Uterus (tissue), 4 donors: ENCODE data around the gene ZBTB34. TPM values are rescaled to one million over a fixed set of nuclear protein-coding genes. Genes with fewer than 3 reads are reported as not detected.

ENCODE experiments used
- DNase-seq, 2 donors: peaks; one replicate each; pipeline ENCODE4 v3.0.0-alpha.2; 2019 to 2020
- H3K27ac ChIP-seq, 2 donors: fragments of 200-600 bp; sonication (generic); 1 replicate in 1 of 2; 2 replicates in 1 of 2; pipeline ENCODE4 v1.5.1; 2016 to 2018
- H3K27me3 ChIP-seq, 2 donors: fragments of 200-600 bp; sonication (generic); one replicate each; pipeline ENCODE4 v1.5.1; 2018 to 2019; ENCODE audit warnings: control low read depth in 1 of 2
- H3K36me3 ChIP-seq, 2 donors: fragments of 200-600 bp; sonication (generic); one replicate each; pipeline ENCODE4 v1.5.1; 2019; ENCODE audit warnings: control low read depth in 1 of 2
- H3K4me1 ChIP-seq, 2 donors: fragments of 200-600 bp; sonication (generic); one replicate each; pipeline ENCODE4 v1.5.1; 2018 to 2019; ENCODE audit warnings: control low read depth in 1 of 2
- H3K4me3 ChIP-seq, 2 donors: fragments of 200-600 bp; sonication (generic); 1 replicate in 1 of 2; 2 replicates in 1 of 2; pipeline ENCODE4 v1.5.1; 2018 to 2019; ENCODE audit warnings: mild to moderate bottlenecking in 1 of 2
- H3K9me3 ChIP-seq, 2 donors: fragments of 200-600 bp; sonication (generic); one replicate each; pipeline ENCODE4 v1.5.1; 2019; ENCODE audit warnings: control low read depth in 1 of 2
- POLR2A ChIP-seq, 2 donors: fragments of 450-650 bp; IDR thresholded peaks; one replicate each; pipeline ENCODE4 v1.6.1; 2016; ENCODE audit warnings: antibody characterized with exemption in 2 of 2, mild to moderate bottlenecking in 1 of 2, moderate library complexity in 1 of 2
- intact Hi-C: fragments of 100-400 bp; cut with DNase I; formaldehyde crosslinking; loops from one replicate; pipeline ENCODE4 v1.15.1; 2023; ENCODE audit warnings: low total_unique reads
- total RNA-seq, 4 donors: library from RNA; depleted of rRNA in 3 of 4; stranded (reverse); fragments of >200 nt in 3 of 4; gene quantifications; one replicate each; pipeline versions ENCODE4 v1.1.0 to v1.2.4, GENCODE V29; 2014 to 2023
- TF ChIP-seq, protein P1 (sequence below), 4 experiments: fragments of 200-600 bp in 2 of 4; fragments of 450-650 bp in 2 of 4; sonication (generic) in 2 of 4; IDR thresholded peaks; one replicate each; pipeline ENCODE4 v1.5.1; 2016 to 2019; ENCODE audit warnings: antibody characterized with exemption in 4 of 4, mild to moderate bottlenecking in 2 of 4, moderate library complexity in 1 of 4
- donor health status: DM: yes; HTN: yes; CAD: no.

ZBTB34 gene
- total RNA-seq, 4 donors from 2014 or later, result 1.8 to 30.3 (median 13.5) TPM

DNA sequence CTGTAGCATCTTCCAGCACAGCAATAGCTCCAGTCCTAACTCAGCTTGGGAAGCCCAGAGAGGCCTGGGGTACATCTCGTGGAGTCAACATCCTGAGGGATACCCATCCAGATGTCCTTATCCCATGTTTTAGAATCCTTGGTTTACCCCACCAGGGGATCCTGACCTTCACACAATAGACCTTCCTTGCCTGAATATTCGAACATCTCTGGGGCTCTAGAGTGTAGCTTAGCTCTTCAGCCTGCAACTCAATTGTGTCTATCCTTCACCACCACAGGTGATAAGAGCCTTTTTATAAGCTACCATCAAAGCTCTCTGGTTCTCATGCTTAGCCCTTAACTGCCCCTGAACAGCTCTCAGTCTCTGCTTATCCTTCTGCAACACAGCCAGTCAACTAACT, 46.6 kb downstream of the ZBTB34 start:
- TF ChIP-seq, protein P1, sequence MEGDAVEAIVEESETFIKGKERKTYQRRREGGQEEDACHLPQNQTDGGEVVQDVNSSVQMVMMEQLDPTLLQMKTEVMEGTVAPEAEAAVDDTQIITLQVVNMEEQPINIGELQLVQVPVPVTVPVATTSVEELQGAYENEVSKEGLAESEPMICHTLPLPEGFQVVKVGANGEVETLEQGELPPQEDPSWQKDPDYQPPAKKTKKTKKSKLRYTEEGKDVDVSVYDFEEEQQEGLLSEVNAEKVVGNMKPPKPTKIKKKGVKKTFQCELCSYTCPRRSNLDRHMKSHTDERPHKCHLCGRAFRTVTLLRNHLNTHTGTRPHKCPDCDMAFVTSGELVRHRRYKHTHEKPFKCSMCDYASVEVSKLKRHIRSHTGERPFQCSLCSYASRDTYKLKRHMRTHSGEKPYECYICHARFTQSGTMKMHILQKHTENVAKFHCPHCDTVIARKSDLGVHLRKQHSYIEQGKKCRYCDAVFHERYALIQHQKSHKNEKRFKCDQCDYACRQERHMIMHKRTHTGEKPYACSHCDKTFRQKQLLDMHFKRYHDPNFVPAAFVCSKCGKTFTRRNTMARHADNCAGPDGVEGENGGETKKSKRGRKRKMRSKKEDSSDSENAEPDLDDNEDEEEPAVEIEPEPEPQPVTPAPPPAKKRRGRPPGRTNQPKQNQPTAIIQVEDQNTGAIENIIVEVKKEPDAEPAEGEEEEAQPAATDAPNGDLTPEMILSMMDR (IDR thresholded peaks at IDR 0.05), result no peak
- TF ChIP-seq POLR2A (IDR thresholded peaks at IDR 0.05), result no peak
- H3K27ac ChIP-seq, result no peak overlapping the region
- no peak for DNase-seq
- H3K4me1 ChIP-seq, result no peaks in the 10 kb centered on the region
- intact Hi-C loops, result no loop called here
- no peak overlapping the region for H3K4me3 ChIP-seq
- no peaks in the 10 kb centered on the region for H3K9me3 ChIP-seq
- no peaks in the 10 kb centered on the region for H3K27me3 ChIP-seq
- no peaks in the 10 kb centered on the region for H3K36me3 ChIP-seq

DNA sequence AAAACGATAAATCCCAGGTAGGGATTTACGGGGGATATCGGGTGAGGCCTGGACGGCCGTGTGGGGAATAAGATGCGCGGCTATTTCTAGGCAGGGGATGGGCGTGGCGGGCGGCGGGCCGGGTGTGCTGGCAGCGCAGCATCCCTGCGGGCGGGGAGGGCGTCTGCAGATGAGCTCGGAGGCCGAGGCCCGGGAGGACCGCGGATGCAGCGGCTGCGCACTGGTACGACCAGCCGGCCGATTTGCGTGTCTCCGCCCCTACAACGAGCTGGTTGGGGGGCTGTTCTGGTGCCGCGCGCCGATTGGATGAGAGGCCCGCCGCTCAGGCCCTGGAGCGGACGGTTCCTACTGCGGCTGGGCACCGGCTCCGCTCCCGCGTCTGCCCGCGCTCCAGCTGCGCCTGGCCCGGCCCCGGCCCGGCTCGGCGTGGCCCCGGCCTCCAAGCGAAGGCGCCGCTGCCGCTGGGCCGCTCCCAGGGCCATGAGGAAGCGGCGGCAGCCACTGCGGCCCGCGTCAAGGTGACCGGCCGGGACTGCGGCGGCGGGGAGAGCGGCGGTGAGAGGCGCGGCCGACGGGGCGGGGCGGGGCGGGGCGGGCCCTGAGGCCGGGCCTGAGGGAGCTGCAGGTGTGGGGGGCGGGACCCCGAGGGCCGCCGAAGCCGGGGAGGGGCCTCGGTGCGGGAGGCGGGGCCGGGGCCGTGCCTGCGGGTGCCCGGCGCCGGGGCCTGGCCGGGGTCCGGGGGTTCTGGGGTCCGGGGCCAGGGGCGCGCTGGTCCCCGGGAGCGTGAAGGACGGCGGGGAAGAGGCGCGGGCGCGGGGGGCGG, 54.2 kb downstream of the ZBTB34 start, which contains the start of gene RALGPS1:
RALGPS1 (plus strand) TSS at position 325 of the 823 bp plus-strand sequence. CDS start 47,508 bp downstream, outside the sequence.
- intact Hi-C loops, result no loop called here
- no peaks in the 10 kb centered on the region for H3K36me3 ChIP-seq
- peak; percentile 91 to 94 for DNase-seq
- peak within 1 kb of the TSS; percentile 27 to 58 for H3K4me3 ChIP-seq
- H3K27ac ChIP-seq, result peak within 1 kb of the TSS; percentile 51 to 84
- H3K9me3 ChIP-seq, result no peaks in the 10 kb centered on the region
- TF ChIP-seq, protein P1 (IDR thresholded peaks at IDR 0.05), result peak in 1 of 4 experiments; percentile 4
- TF ChIP-seq POLR2A (IDR thresholded peaks at IDR 0.05), result peak in 1 of 2 donors; percentile 61
- peaks cover 0 to 5% of the 10 kb centered on the region in 2 donors for H3K4me1 ChIP-seq
- no peaks in the 10 kb centered on the region for H3K27me3 ChIP-seq

DNA sequence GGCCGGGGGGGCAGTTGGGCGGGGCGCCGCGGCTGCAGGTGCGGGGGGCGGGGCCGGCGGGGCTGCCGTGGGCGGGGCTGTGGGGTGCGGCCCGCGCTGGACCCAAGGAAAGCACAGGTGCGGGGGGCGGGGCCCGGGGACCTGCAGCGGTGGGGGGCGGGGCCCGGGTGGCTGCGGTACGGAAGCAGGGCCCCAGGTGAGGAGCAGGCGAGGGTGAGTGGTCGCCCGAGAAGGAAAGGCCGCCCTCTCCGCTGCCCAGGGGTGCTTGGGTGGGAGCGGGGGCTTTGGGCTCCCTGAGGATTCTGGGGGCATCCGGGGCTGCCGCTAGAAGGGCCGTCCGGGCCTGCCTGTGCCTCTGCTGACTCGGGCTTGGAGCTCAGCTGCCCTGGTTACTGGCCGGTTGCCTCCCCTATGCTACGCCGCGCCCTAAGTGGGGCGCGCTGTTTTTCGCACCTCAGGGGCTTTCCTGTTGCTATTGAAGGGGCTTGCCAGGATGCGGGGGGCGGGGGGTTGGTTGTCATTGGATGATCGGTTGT, 54.9 kb downstream of the ZBTB34 start:
- no peak for TF ChIP-seq POLR2A (IDR thresholded peaks at IDR 0.05)
- TF ChIP-seq, protein P1 (IDR thresholded peaks at IDR 0.05), result no peak

DNA sequence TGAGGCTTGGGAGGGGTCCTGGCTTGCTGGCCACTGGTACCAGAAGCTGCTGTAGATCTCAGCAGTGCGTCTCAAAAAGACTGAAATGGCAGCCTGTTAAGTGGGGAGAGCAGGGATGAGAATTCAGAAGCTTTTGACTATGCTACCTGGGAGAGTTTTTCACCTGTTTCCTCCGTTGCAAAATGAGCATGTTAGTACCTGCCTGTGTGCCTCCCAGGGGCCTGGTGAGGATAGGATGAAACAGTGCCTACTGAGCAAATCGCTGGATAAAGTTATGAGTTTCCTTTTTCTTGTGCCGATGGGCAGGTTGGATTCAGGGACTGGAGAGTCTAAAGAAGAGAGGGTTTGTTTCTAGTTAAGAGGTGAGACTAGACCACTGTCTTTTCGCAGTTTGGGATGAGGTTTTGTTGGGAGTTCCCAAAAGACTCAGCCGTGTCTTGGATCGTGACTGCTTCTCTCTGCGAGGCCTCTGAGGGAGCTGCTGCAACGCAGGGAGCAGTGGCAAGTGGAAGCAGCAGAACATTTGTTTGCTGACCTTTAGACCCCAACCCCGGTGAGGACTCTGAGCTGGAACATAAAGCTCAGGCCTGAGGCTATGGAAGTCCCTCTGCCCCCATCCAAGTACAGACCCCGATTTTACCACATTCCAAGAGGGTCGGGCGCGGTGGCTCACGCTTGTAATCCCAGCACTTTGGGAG, 55.6 kb downstream of the ZBTB34 start:
- Histone ChIP-seq H3K9me3 (no peaks in the 10 kb centered on the region), H3K4me3 (no peak overlapping the region), H3K36me3 (no peaks in the 10 kb centered on the region), H3K27ac (no peak overlapping the region), H3K27me3 (no peaks in the 10 kb centered on the region), H3K4me1 (peaks cover 0 to 5% of the 10 kb centered on the region in 2 donors)
- TF ChIP-seq POLR2A (IDR thresholded peaks at IDR 0.05), result no peak
- TF ChIP-seq, protein P1 (IDR thresholded peaks at IDR 0.05), result no peak
- DNase-seq, result no peak
- intact Hi-C loops, result no loop called here

More for the DNA sequence above, 54.9 kb downstream of the ZBTB34 start:
- Histone ChIP-seq H3K4me1 (peaks cover 0 to 5% of the 10 kb centered on the region in 2 donors), H3K9me3 (no peaks in the 10 kb centered on the region), H3K27me3 (no peaks in the 10 kb centered on the region), H3K36me3 (no peaks in the 10 kb centered on the region), H3K27ac (no peak overlapping the region), H3K4me3 (peak overlapping the region; percentile 27 to 58)
- intact Hi-C loops, result no loop called here
- peak; percentile 28 to 29 for DNase-seq
